ENCODE measurements around the gene USP16.

- TF ChIP-seq PKNOX1 (IDR thresholded peaks at IDR 0.05), result no peak
- TF ChIP-seq BHLHE40 (IDR thresholded peaks at IDR 0.05; ENCODE audit: borderline replicate concordance), result no peak
Observed at GRCh38 chr21:28986677-28987076, 37.8 kb upstream of the USP16 start.

All from HEK293T (cell line).